NCI-H82 treated with DMSO at 0.1 percent for 48 hours (cell line): ENCODE measurements around the gene RECK.
"Not testable (repeated sequence)": the region's sequence is repeated elsewhere in the genome, so short reads cannot be mapped to it uniquely, and the experiment has no call there.

Experiments used
- DNase-seq: peaks from one replicate; lab custom pipeline; 2025; ENCODE audit not compliant: unreplicated experiment; lab: John Stamatoyannopoulos, UW

RECK gene

DNA sequence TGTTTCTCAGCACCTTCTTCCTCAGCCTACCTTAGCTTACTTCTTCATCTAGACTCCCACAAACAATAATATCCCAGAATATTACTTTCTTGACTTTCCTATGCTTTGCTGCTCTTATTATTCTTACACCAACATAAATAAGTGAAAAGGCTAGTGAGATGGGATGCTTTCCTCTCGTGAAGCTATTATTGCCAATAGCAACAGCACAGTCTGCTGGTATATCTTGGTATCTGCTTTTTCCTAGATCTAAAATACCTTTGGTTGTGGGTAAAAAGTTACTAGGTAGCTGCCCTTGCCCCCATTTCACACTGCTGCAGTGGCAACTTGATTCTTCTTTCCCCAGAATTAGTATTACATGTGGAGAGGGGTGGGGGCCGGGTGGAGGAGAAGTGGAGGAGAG is 73.7 kb downstream of the RECK start:
- no peak for DNase-seq

DNA sequence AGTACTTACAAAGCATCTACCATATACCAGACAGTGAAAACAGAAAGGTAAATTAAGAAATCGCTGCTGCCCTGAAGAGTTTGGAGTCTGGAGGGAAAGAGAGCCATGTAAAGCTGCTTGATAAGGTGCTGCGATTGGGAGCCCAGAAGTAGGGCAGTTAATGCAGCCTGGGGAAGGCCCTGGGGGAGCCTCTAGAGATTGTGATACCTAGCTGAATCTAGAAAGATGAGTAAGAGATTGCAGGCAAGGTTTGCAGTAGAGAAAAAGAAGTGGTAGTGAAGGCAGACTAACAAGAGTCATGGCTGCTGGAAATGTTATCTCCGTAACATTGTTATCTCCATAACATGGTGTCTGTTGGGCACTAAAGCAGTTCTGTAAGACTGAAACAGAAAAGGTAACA is 75.8 kb downstream of the RECK start:
- DNase-seq, result no peak

- DNase-seq, result no peak
These were observed 77.3 kb downstream of the RECK start for GRCh38 chr9:36113999-36114398.

GRCh38 chr9:36116593-36116992 is 79.9 kb downstream of the RECK start:
- DNase-seq, result no peak

GRCh38 chr9:36118201-36118600 is 81.5 kb downstream of the RECK start:
- DNase-seq, result no peak

DNA sequence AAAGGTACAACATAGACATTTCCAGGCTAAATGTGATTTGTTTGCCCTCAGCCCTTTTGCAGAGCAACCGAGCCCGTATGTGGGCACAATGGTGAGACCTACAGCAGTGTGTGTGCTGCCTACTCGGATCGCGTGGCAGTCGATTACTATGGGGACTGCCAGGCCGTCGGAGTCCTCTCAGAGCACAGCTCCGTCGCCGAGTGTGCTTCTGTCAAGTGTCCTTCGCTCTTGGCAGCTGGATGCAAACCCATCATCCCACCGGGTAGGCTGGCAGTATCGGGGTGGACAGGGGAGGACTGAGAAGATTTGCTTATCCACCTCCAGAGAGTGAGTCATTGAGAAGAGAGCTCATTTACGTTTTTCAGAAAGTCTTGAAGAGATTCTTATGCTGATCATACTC is 82.0 kb downstream of the RECK start:
- no peak for DNase-seq

GRCh38 chr9:36119476-36119875 is 82.8 kb downstream of the RECK start:
- DNase-seq, result no peak

GRCh38 chr9:36120705-36121104 is 84.0 kb downstream of the RECK start:
- DNase-seq, result no peak

- DNase-seq, result no peak
These were observed 85.3 kb downstream of the RECK start for GRCh38 chr9:36121971-36122370.

GRCh38 chr9:36123515-36123914 is 86.8 kb downstream of the RECK start:
- no peak for DNase-seq

DNA sequence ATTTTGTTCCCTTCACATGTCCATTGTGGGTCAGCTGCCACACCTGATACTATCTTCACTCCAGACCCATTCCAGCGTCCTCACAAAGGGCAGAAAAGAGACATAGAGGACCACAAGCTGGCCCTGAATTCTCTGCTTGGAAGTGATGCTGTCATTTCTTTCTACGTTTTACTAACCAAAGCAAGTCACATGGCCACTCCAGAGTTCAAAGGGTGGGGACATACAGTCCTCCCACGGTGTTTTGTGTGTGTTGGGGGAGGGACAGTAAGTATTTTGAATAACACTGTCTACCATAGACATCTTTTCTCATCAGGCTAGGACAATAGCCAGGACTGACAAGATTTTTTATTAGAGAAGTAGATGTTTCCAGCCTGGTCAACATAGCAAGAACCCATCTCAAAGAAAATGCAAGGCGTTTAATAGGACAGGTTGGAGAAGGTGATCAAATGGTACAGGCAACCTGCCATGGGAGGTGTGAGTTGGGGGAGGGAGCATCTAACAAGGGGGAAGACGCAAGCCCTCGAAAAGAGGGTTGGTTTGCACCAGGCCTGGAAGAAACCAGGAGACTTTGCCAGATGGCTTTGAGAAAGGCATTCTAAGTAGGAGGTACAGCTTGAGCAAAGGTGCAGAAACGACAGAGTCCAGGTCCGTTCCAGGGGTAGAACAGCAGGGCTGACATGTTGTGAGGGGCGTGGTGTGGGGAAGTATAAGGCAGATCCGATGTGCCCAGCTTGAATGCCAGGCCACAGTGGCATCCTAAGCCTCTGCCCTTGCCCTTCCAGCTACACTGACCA is 88.5 kb downstream of the RECK start:
- no peak for DNase-seq

DNA sequence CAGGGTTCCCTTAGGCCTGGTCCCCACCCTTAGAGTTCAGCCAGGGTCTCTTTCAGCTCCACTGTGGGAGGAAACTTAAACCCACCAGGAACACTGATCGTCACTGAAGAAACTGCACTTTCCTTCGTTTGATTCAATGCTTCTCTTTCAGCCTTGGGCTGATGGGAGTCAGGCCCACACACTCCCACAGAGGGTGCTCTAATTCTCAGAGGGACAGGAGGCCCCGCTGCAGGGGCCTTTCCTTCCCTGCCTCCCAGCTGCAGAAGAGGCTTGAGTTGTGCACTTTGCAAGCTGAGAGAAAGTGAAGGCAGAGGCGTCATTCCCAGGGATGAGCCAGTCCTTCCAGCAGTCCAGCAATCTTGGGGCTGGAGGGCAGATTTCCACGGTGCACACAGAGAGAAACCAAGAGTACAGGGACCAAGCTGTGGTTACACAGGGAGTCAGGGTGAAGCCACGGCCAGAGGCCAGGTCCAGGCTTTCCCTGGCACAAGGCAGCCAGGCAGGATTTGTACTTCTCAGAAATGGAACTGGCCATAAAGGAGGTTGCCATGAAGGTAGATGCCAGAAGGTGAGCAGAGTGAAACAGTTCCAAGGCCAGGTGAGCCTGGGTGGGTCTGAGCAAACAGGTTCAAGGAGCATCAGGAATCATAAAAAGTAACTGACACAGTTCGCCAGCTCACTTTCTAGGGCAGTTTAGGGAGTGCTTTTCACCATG is 89.5 kb downstream of the RECK start:
- no peak for DNase-seq

DNA sequence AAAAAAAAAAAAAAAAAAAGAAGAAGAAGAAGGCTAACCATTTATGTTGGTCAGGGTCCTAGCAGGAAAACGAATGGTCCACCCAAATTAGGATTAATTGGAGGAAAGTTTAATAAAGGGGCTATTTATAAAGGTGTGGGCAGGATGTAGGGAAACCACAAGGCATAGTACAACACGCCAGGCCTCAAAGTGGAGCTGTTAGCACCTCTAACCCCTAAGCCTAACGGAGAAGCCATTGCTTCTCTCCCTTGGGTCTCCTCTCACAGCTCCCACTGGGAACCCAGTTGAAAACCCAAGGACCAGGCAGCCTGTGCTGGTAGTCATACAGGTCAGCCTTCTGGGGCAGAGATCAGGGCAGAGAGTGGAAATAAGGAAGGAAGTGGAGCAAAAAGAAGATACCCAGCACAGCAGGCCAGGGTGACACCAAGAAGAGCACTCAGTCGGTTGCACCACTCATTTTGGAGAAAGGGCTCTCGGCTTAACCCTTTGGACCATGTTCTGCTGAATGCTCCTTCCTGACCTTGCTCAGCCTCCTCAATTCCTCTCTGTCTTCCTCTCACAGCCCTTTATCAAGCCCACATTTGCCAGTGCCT is 91.0 kb downstream of the RECK start:
- DNase-seq, result no peak

GRCh38 chr9:36128349-36128748 is 91.6 kb downstream of the RECK start:
- no peak for DNase-seq

DNA sequence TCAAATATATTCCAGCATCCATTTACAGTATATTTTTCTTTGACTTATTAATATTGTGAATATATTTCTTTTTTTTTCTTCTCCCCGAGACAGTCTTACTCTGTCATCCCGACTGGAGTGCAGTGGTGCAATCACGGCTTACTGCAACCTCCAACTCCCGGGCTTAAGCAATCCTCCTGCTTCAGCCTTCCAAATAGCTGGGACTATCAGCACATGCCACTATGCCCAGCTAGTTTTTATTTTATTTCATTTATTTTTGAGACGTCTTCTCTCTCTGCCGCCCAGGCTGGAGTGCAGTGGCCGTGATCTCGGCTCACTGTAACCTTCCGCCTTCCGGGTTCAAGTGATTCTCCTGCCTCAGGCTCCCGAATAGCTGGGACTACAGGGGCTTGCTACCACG is 92.4 kb downstream of the RECK start:
- no peak for DNase-seq

DNA sequence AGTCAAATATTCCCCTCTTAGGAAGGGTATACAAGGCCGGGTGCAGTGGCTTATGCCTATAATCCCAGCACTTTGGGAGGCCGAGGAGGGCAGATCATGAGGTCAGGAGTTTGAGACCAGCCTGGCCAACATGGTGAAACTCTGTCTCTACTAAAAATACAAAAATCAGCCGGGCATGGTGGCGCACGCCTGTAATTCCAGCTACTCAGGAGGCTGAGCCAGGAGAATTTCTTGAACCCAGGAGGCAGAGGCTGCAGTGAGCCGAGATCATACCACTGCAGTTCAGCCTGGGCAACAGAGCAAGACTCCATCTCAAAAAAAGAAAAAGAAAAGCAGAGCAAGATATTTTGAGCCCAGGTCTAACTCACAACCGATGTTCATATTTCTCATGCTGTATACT is 95.0 kb downstream of the RECK start:
- not testable (repeated sequence) for DNase-seq

- no peak for DNase-seq
These were observed 95.4 kb downstream of the RECK start for GRCh38 chr9:36132086-36132485.

GRCh38 chr9:36134761-36135505 is 98.2 kb downstream of the RECK start:
- DNase-seq, result no peak

DNA sequence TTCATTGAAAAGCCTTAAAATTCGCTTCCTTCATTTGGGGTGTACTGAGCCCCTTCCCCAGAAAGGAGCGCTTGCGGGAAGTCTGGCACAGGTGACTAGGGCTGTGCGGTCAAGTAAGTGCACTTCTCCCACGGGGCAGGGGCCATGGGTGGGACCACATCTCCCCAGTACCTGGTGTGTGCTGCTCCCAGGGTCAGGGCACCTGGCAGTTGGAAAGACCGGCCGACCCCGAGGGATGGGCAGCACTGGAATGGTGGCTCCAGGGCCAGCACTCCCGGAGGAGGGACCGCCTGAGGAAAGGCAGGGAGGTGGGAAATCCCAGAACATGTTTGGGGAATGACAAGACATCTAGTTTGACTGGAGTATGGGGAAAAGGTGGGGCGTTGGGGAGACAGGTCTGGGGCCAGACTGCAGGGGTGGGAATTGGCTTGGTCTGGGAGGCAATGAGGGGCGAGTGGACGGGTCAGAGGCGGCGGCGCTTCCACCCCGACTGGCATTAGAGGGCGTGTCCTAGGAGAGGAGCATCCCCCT is 99.1 kb downstream of the RECK start:
- DNase-seq, result no peak

- DNase-seq, result no peak
These were observed 99.7 kb downstream of the RECK start, which contains the start of gene GLIPR2 for GRCh38 chr9:36136272-36136893. GLIPR2 (plus strand) TSS chr9:36136733; CDS start chr9:36136779, 46 bp downstream.
